Stimulated activated CD8-positive, alpha-beta memory T cell treated with anti-CD3 and anti-CD28 coated beads, Interleukin-12 subunit alpha, Interleukin-12 subunit beta, amount 100 ng/mL, for 4 hours (primary cell): ENCODE data around the gene MTUS2.
"Not testable (repeated sequence)": the region's sequence is repeated elsewhere in the genome, so short reads cannot be mapped to it uniquely, and the experiment has no call there.

ENCODE experiments used
- DNase-seq: peaks from one replicate; pipeline ENCODE4 v3.0.0-alpha.2; 2020; ENCODE audit warnings: low read depth

Gene MTUS2

DNA sequence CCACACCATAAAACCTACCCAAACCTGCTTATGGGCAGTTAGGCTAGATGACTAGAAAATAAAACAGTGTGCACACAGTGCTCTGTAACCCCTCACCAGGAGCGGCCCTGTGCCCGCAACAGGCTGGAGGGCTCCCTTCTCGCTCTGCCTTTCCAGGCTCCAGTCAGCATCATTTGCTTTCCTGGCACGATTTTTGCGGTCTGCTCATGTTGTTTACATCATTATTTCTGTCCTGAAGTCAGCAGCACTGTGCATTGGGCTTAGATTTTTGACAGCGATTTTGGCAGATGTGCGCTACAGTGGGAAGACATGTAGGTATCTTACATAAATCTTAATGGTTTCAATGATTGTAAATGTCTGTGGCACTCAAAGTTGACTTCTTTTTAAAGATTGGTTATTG lies 344.0 kb downstream of the MTUS2 start:
- DNase-seq: no peak

- DNase-seq: no peak
Observed at GRCh38 chr13:29165216-29165615, 345.1 kb downstream of the MTUS2 start.

- DNase-seq: no peak
Observed at GRCh38 chr13:29165840-29166239, 345.7 kb downstream of the MTUS2 start.

DNA sequence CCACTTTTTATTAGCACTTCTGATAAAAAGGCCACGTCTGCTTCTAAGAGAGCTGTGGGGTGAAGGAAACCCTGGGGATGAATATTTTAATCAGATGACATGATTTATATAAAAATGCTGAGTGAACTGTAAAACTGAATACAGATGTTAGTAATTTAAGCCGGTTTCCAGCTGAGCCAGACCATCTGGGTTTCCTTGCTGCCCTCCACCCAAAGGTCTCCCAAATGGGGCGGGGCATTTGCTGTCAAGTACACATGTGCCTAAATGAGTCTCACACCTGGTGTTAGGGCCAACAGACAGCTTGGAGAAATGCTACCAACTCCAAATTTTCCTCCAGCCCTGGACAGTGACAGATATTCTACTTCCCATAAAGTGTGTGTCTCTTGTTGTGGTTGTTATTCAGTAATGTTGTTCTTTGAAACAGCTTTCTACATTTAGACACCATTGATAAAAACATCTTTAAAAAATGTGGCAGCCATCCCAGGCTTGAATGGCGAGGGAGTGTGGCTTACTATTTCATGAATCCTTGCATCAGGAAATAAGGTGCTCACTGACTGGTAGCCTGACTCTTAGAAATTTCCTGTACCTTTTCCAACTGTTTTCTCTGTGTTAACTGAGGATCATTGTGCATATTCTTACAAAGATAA lies 350.4 kb downstream of the MTUS2 start:
- DNase-seq: no peak

GRCh38 chr13:29171244-29171643 lies 351.1 kb downstream of the MTUS2 start:
- no peak for DNase-seq

DNA sequence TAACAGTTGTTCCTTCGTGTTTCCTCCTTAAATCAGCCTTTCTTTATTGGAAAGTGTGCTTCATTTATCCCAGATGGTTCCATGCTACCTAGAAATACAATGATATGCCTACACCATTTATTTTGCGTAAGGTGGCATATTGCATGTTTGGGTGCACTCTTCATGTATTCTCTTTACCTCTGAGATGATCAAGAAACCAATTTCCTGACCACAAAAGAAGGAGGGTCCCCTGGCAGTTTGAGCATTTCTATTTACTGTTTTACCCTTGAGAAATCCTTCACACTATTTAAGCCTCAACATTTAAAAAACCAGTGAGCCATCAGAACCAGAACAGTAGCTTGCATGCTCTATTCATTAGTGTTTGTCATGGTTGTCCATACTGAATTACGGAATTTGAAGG lies 354.0 kb downstream of the MTUS2 start:
- no peak for DNase-seq

GRCh38 chr13:29175250-29175873 lies 355.2 kb downstream of the MTUS2 start:
- DNase-seq: no peak

- DNase-seq: no peak
Observed at GRCh38 chr13:29180055-29180454, 359.9 kb downstream of the MTUS2 start.

- DNase-seq: no peak
Observed at GRCh38 chr13:29182216-29182615, 362.1 kb downstream of the MTUS2 start.

- DNase-seq: no peak
Observed at GRCh38 chr13:29185926-29186325, 365.8 kb downstream of the MTUS2 start.

GRCh38 chr13:29187584-29187983 lies 367.4 kb downstream of the MTUS2 start:
- DNase-seq: no peak

- DNase-seq: no peak
Observed at GRCh38 chr13:29190298-29190697, 370.2 kb downstream of the MTUS2 start.

GRCh38 chr13:29193083-29193482 lies 372.9 kb downstream of the MTUS2 start:
- no peak for DNase-seq

DNA sequence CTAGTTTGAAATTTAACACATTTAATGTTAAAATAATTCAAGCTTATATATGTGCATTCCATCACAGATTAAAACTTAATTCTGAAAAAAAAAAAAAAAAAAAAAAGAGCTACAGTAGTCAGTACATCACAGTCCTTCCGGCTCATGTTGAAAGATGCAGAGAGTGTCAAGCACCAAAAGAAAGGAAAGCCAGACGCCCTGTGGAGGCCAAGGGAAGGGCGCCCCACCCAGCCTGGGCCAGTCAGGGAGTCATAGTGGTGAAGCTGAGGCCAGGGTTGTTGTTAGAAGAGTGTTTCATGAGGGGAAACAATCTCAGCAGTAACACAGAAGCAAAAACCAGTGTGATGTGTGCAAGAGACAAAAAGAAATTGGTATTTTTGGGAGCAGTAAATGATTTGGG lies 375.3 kb downstream of the MTUS2 start:
- DNase-seq: no peak

GRCh38 chr13:29196409-29197074 lies 376.4 kb downstream of the MTUS2 start:
- no peak for DNase-seq

DNA sequence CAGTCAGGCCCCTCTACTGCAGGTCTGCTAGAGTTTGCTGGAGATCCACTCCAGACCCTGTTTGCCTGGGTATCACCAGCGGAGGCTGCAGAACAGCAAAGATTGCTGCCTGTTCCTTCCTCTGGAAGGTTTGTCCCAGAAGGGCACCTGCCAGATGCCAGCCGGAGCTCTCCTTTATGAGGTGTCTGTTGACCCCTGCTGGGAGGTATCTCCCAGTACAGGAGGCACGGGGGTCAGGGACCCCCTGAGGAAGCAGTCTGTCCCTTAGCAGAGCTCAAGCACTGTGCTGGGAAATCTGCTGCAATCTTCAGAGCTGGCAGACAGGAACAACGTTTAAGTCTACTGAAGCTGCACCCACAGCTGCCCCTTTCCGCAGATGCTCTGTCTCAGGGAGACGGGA lies 382.6 kb downstream of the MTUS2 start:
- DNase-seq: not testable (repeated sequence)

GRCh38 chr13:29204651-29205050 lies 384.5 kb downstream of the MTUS2 start:
- no peak for DNase-seq

- DNase-seq: no peak
Observed at GRCh38 chr13:29210676-29211075, 390.5 kb downstream of the MTUS2 start.

DNA sequence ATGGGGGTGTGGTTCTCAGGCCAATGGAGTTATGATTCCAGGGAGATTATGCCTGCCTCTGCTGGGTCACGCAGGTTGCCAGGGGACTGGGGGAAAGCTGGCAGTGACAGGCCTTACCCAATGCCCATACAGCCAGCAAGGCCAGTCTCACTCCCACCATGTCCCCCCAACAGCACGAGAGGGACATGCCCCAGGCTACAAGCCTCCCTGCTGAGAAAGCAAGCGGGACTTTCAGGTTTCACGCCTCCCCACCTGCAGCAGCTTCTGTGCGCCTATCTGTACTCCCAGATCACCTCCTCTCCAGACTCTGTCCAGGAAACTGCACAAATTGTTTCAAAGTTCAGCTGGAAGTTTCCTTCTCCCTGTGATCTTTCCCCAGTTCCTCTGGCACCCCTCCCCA lies 391.0 kb downstream of the MTUS2 start:
- DNase-seq: not testable (repeated sequence)

- no peak for DNase-seq
Observed at GRCh38 chr13:29222458-29222857, 402.3 kb downstream of the MTUS2 start.

GRCh38 chr13:29224206-29224605 lies 404.1 kb downstream of the MTUS2 start:
- DNase-seq: no peak

- no peak for DNase-seq
Observed at GRCh38 chr13:29227576-29227975, 407.4 kb downstream of the MTUS2 start.

DNA sequence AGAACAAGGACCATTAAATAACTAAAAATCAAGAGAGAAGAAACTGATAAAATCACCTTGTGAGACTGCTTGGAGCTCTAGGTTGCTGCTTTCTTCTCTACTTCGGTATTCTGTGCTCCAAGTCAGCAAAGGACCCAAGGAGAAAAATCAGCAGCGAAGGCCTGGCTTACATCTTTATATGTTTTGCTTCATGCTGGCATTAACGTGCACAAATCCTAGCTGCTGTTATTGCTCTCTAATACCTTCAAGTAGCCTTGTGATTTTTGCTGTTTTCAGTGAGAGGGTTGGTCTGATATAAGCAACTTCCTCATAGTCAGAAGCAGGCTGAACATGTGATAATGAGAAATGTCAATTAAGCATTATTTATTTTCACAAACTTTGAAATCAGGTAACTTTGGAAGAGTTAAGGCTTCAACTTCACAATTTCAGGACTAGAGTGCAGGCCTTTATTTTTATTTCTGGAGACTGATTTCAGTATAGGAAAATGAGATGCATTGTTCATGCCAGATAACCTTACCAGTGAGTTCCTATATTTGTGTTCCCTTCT lies 410.2 kb downstream of the MTUS2 start:
- DNase-seq: no peak
